H9 (cell line): ENCODE measurements around the gene EOMES. TPM values are rescaled to one million over a fixed set of nuclear protein-coding genes. Genes with fewer than 3 reads are reported as not detected.
"Not testable (repeated sequence)": the region's sequence is repeated elsewhere in the genome, so short reads cannot be mapped to it uniquely, and the experiment has no call there.

Experiments
- DNase-seq: peaks from one replicate; pipeline ENCODE4 v3.0.0-alpha.2; 2017
- H2AFZ ChIP-seq: one replicate; pipeline ENCODE4 v1.6.1; 2013; ENCODE audit warnings: mild to moderate bottlenecking, low read length, control low read depth, moderate library complexity
- H2AK5ac ChIP-seq: 2 replicates; pipeline ENCODE4 v1.6.1; 2013; ENCODE audit warnings: low read length, control low read depth, mixed read lengths; ENCODE audit not compliant: insufficient read length
- H2BK120ac ChIP-seq: one replicate; pipeline ENCODE4 v1.6.1; 2013; ENCODE audit warnings: low read depth, mild to moderate bottlenecking, low read length, control low read depth, inconsistent platforms; ENCODE audit not compliant: poor library complexity, severe bottlenecking
- H2BK12ac ChIP-seq: 2 replicates; pipeline ENCODE4 v1.6.1; 2013; ENCODE audit warnings: low read length, control low read depth, mixed read lengths, low read depth; ENCODE audit not compliant: insufficient read length
- H2BK15ac ChIP-seq: 2 replicates; pipeline ENCODE4 v1.6.1; 2013; ENCODE audit warnings: low read depth, low read length, control low read depth
- H2BK20ac ChIP-seq: one replicate; pipeline ENCODE4 v1.6.1; 2013; ENCODE audit warnings: low read depth, mild to moderate bottlenecking, low read length, control low read depth, inconsistent platforms; ENCODE audit not compliant: poor library complexity, severe bottlenecking
- H2BK5ac ChIP-seq: 2 replicates; pipeline ENCODE4 v1.6.1; 2013; ENCODE audit warnings: low read length, control low read depth, mixed read lengths; ENCODE audit not compliant: insufficient read length
- H3K14ac ChIP-seq: 2 replicates; pipeline ENCODE4 v1.6.1; 2013; ENCODE audit warnings: low read length, control low read depth; ENCODE audit not compliant: insufficient read depth
- H3K18ac ChIP-seq: 2 replicates; pipeline ENCODE4 v1.6.1; 2013; ENCODE audit warnings: low read depth, mild to moderate bottlenecking, mixed read lengths, low read length, control low read depth; ENCODE audit not compliant: insufficient read length
- H3K23ac ChIP-seq: 2 replicates; pipeline ENCODE4 v1.6.1; 2013; ENCODE audit warnings: low read length, control low read depth, mixed read lengths, low read depth; ENCODE audit not compliant: insufficient read length
- H3K23me2 ChIP-seq: 2 replicates; pipeline ENCODE4 v1.6.1; 2013; ENCODE audit warnings: low read depth, mild to moderate bottlenecking, mixed read lengths, low read length, control low read depth; ENCODE audit not compliant: insufficient read length, poor library complexity, severe bottlenecking
- H3K27ac ChIP-seq: 2 replicates; pipeline ENCODE4 v1.5.1; 2013; ENCODE audit warnings: low read length, control low read depth, mixed read lengths, low read depth; ENCODE audit not compliant: insufficient read length
- H3K27me3 ChIP-seq: 2 replicates; pipeline ENCODE4 v1.6.1; 2013; ENCODE audit warnings: low read length, control low read depth, inconsistent platforms; ENCODE audit not compliant: insufficient read depth
- H3K4ac ChIP-seq: 2 replicates; pipeline ENCODE4 v1.6.1; 2013; ENCODE audit warnings: low read depth, mild to moderate bottlenecking, control low read depth, inconsistent platforms, low read length, moderate library complexity
- H3K4me1 ChIP-seq: 2 replicates; pipeline ENCODE4 v1.6.1; 2013; ENCODE audit warnings: low read length, control low read depth, inconsistent platforms; ENCODE audit not compliant: insufficient read depth
- H3K4me2 ChIP-seq: 2 replicates; pipeline ENCODE4 v1.6.1; 2013; ENCODE audit warnings: low read length, control low read depth, mixed read lengths; ENCODE audit not compliant: insufficient read length, insufficient read depth
- H3K56ac ChIP-seq: 2 replicates; pipeline ENCODE4 v1.6.1; 2013; ENCODE audit warnings: low read depth, mild to moderate bottlenecking, mixed read lengths, low read length, control low read depth; ENCODE audit not compliant: insufficient read length
- H3K79me1 ChIP-seq: 2 replicates; pipeline ENCODE4 v1.6.1; 2013; ENCODE audit warnings: low read depth, mild to moderate bottlenecking, moderate library complexity, low read length, control low read depth, inconsistent platforms; ENCODE audit not compliant: insufficient read depth, poor library complexity, severe bottlenecking
- H3K79me2 ChIP-seq: 2 replicates; pipeline ENCODE4 v1.6.1; 2013; ENCODE audit warnings: low read length, control low read depth, inconsistent platforms; ENCODE audit not compliant: insufficient read depth
- H3K9ac ChIP-seq: 2 replicates; pipeline ENCODE4 v1.6.1; 2013; ENCODE audit warnings: low read length, control low read depth, mixed read lengths; ENCODE audit not compliant: insufficient read length; ENCODE audit errors: extremely low read depth
- H3K9me3 ChIP-seq: one replicate; pipeline ENCODE4 v1.6.1; 2013; ENCODE audit warnings: low read depth, low read length, inconsistent platforms; ENCODE audit not compliant: control insufficient read depth
- H3T11ph ChIP-seq: one replicate; pipeline ENCODE4 v1.6.1; 2013; ENCODE audit warnings: mild to moderate bottlenecking, low read length, control low read depth, inconsistent platforms
- H4K20me1 ChIP-seq: one replicate; pipeline ENCODE4 v1.6.1; 2013; ENCODE audit not compliant: control insufficient read depth, insufficient read length, insufficient read depth
- H4K5ac ChIP-seq: 2 replicates; pipeline ENCODE4 v1.6.1; 2013; ENCODE audit warnings: low read depth, mild to moderate bottlenecking, mixed read lengths, low read length, control low read depth; ENCODE audit not compliant: insufficient read length
- H4K8ac ChIP-seq: replicated peaks from 2 replicates; pipeline ENCODE4 v1.6.1; 2013; ENCODE audit warnings: low read length, control low read depth, mixed read lengths, low read depth; ENCODE audit not compliant: insufficient read length
- H4K91ac ChIP-seq: 2 replicates; pipeline ENCODE4 v1.6.1; 2013; ENCODE audit warnings: low read depth, mild to moderate bottlenecking, moderate library complexity, mixed read lengths, low read length, control low read depth; ENCODE audit not compliant: insufficient read length
- H3K27ac Mint-ChIP-seq, 3 experiments: 2 replicates in 2 of 3; 3 replicates in 1 of 3; pipeline ENCODE4 v1.8.0; 2020 to 2021; ENCODE audit warnings: mixed read lengths in 3 of 3, mild to moderate bottlenecking in 1 of 3, moderate library complexity in 1 of 3
- H3K27me3 Mint-ChIP-seq: 2 replicates; pipeline ENCODE4 v1.8.0; 2021; ENCODE audit warnings: low read depth, mild to moderate bottlenecking, moderate library complexity, mixed read lengths
- H3K36me3 Mint-ChIP-seq, 3 experiments: 2 replicates in 2 of 3; 3 replicates in 1 of 3; pipeline ENCODE4 v1.8.0; 2020 to 2021; ENCODE audit warnings: low read depth in 3 of 3, mixed read lengths in 3 of 3; ENCODE audit not compliant: insufficient read depth in 1 of 3
- H3K4me1 Mint-ChIP-seq, 2 experiments: 2 replicates each; pipeline ENCODE4 v1.8.0; 2020; ENCODE audit warnings: mixed read lengths in 2 of 2
- H3K4me3 Mint-ChIP-seq, 2 experiments: 2 replicates in 1 of 2; 3 replicates in 1 of 2; pipeline ENCODE4 v1.8.0; 2020 to 2021; ENCODE audit warnings: mild to moderate bottlenecking in 2 of 2, mixed read lengths in 2 of 2, moderate library complexity in 1 of 2
- H3K9me3 Mint-ChIP-seq, 2 experiments: 2 replicates in 1 of 2; 3 replicates in 1 of 2; pipeline ENCODE4 v1.8.0; 2020; ENCODE audit warnings: mild to moderate bottlenecking in 2 of 2, mixed read lengths in 2 of 2, moderate library complexity in 1 of 2
- WGBS: extraction: QIAGEN DNeasy Blood & Tissue Kit; methylation state at CpG from one replicate; pipeline ENCODE4 v1.1.7; 2013; ENCODE audit warnings: missing lambda C conversion rate, low lambda C conversion rate, mixed read lengths; ENCODE audit not compliant: insufficient read length; ENCODE audit errors: extremely low coverage; 5-methylcytosine and 5-hydroxymethylcytosine counted together
- long read RNA-seq: library from polyadenylated mRNA; unstranded; transcript quantifications from one replicate; pipeline ENCODE4 v2.0.0, GENCODE V29; 2020
- total RNA-seq: library from RNA; stranded (reverse); gene quantifications from 2 replicates; pipeline ENCODE4 v1.2.1, GENCODE V29; 2021
- TF ChIP-seq, protein P1 (sequence below): fragments of 200-600 bp; sonication (generic); conservative IDR thresholded peaks from 3 replicates; pipeline ENCODE4 v1.8.0; 2021; ENCODE audit warnings: antibody characterized with exemption, mild to moderate bottlenecking

EOMES gene
- 1.7 and 2.0 TPM in 2 replicates for total RNA-seq
- long read RNA-seq, partial matches to known transcripts: 1 of 1 reads
- long read RNA-seq, other reads (novel, unspliced or antisense): 0 of 1 reads

DNA sequence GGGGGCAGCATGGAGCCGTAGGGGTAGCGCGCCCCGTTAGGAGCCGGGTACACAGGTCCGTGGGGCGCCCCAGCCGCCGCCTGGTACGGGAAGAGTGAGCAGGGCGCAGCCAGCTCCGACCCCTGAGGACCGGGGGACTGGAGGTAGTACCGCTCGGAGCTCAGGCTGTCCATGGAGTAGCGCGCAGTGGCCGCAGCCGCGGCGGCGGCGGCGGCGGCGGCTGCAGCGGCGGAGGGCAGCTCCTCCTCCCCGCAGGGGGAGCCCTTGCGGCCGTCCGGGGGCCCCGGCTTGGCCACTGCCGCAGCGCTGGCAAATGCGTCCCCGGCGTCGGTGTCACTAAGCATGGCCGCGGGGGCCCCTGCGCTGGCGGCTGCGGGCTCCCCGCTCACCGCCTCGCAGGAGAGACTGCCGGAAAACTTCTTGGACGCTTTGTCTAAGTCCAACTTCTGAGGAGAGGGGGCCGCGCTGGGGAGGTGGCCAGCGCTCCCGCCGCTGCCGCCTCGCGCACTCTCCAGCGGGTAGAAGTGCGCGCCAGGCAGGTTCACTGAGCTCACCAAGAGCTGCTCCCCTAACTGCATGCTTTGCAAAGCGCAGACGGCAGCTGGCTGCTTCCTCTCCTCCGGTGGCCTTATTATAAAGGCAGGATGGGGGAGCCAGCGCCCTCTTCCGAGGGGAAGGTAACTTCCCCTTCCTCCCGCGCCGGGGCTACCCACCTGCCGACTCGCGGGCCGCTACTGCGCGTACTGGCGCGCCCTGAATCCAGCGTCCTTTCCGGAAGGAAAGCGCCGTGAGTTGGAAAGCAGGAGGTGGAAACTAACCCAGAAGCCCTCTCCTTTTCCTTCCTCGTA is at the start of gene EOMES:
TSS of gene EOMES (minus strand) at position 607 of the 848 bp plus-strand sequence. CDS start at position 578, 29 bp downstream.
- no peak within 1 kb of the TSS for H2BK15ac ChIP-seq
- H3K4me1 ChIP-seq: peaks cover 5% of the 10 kb centered on the region; the same call in 1 of the 2 replicates
- H2BK120ac ChIP-seq: no peak within 1 kb of the TSS
- TF ChIP-seq, protein P1, sequence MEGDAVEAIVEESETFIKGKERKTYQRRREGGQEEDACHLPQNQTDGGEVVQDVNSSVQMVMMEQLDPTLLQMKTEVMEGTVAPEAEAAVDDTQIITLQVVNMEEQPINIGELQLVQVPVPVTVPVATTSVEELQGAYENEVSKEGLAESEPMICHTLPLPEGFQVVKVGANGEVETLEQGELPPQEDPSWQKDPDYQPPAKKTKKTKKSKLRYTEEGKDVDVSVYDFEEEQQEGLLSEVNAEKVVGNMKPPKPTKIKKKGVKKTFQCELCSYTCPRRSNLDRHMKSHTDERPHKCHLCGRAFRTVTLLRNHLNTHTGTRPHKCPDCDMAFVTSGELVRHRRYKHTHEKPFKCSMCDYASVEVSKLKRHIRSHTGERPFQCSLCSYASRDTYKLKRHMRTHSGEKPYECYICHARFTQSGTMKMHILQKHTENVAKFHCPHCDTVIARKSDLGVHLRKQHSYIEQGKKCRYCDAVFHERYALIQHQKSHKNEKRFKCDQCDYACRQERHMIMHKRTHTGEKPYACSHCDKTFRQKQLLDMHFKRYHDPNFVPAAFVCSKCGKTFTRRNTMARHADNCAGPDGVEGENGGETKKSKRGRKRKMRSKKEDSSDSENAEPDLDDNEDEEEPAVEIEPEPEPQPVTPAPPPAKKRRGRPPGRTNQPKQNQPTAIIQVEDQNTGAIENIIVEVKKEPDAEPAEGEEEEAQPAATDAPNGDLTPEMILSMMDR: peak; percentile 59
- peak; percentile 86 for DNase-seq
- H3T11ph ChIP-seq: no peak within 1 kb of the TSS
- Mint-ChIP-seq H3K27ac (no peak within 1 kb of the TSS), H3K4me3 (peak within 1 kb of the TSS; percentile 57 to 88), H3K9me3 (peaks cover 0 to 22% of the 10 kb centered on the region in 2 experiments; a peak in 2 of 5 replicates), H3K36me3 (no peaks in the 10 kb centered on the region), H3K4me1 (peaks cover 40 to 67% of the 10 kb centered on the region in 2 experiments), H3K27me3 (peaks cover 94% of the 10 kb centered on the region)
- no CpG with 5 or more reads among the region's 81 CpGs for WGBS
- H3K4ac ChIP-seq: no peak within 1 kb of the TSS
- no peak within 1 kb of the TSS for H3K23ac ChIP-seq
- H3K18ac ChIP-seq: no peak within 1 kb of the TSS
- H2AK5ac ChIP-seq: no peak within 1 kb of the TSS
- peaks cover 87% of the 10 kb centered on the region for H3K27me3 ChIP-seq
- peak within 1 kb of the TSS; percentile 87 for H3K4me2 ChIP-seq
- no peak within 1 kb of the TSS for H3K27ac ChIP-seq
- no peak within 1 kb of the TSS for H2BK12ac ChIP-seq
- H4K20me1 ChIP-seq: no peaks in the 10 kb centered on the region
- H3K23me2 ChIP-seq: peaks cover 18% of the 10 kb centered on the region
- H4K8ac ChIP-seq: no peak within 1 kb of the TSS
- H3K9ac ChIP-seq: no peak within 1 kb of the TSS
- no peak within 1 kb of the TSS for H4K91ac ChIP-seq
- H3K56ac ChIP-seq: no peak within 1 kb of the TSS
- no peak within 1 kb of the TSS for H4K5ac ChIP-seq
- H3K14ac ChIP-seq: no peak within 1 kb of the TSS
- no peaks in the 10 kb centered on the region for H3K79me2 ChIP-seq
- H3K9me3 ChIP-seq: no peaks in the 10 kb centered on the region
- H2BK5ac ChIP-seq: no peak within 1 kb of the TSS
- no peak within 1 kb of the TSS for H2AFZ ChIP-seq
- H2BK20ac ChIP-seq: no peak within 1 kb of the TSS
- no peaks in the 10 kb centered on the region for H3K79me1 ChIP-seq

DNA sequence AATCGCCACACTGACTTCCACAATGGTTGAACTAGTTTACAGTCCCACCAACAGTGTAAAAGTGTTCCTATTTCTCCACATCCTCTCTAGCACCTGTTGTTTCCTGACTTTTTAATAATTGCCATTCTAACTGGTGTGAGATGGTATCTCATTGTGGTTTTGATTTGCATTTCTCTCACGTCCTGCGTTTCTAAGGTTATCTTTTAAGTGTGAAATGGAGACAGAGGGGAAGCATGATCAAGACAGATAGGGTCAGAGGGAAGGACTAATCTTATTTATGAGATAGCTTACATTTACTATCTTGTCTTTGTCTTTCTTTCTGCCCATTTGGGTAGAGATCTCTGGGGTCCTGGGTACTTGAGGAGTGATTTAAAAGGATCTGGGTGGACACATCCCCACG is 48.3 kb upstream of the EOMES start:
- not testable (repeated sequence) for H3K4ac ChIP-seq, H2BK12ac ChIP-seq, H2BK120ac ChIP-seq, H3K9me3 Mint-ChIP-seq, H2BK20ac ChIP-seq, H3K23ac ChIP-seq, H2AK5ac ChIP-seq, H4K91ac ChIP-seq, H3K27ac Mint-ChIP-seq, H2BK5ac ChIP-seq, H3K14ac ChIP-seq, H3K4me1 ChIP-seq, H3K4me2 ChIP-seq, H3K79me2 ChIP-seq, H3K9ac ChIP-seq, H3K4me3 Mint-ChIP-seq, DNase-seq, H4K5ac ChIP-seq, H2AFZ ChIP-seq, H3K23me2 ChIP-seq, H4K8ac ChIP-seq, H3K36me3 Mint-ChIP-seq, H3T11ph ChIP-seq, H4K20me1 ChIP-seq, H3K18ac ChIP-seq, H3K9me3 ChIP-seq, H3K27ac ChIP-seq, H2BK15ac ChIP-seq, H3K27me3 ChIP-seq, H3K56ac ChIP-seq, H3K27me3 Mint-ChIP-seq, H3K79me1 ChIP-seq
- peaks cover 5 to 12% of the 10 kb centered on the region in 2 experiments; a peak in 2 of 4 replicates for H3K4me1 Mint-ChIP-seq
- WGBS: no CpG with 5 or more reads among the region's 4 CpGs
